HepG2 (cell line): ENCODE measurements around the gene FAM89B. TPM values are rescaled to one million over a fixed set of nuclear protein-coding genes. Genes with fewer than 3 reads are reported as not detected.
A peak's percentile ranks its signal among the peaks of the same experiment; 100 is the strongest.

Experiments
- BRF2 ChIP-seq: sonication (generic); formaldehyde crosslinking; IDR thresholded peaks from 2 replicates; pipeline ENCODE4 v1.8.1; 2022; ENCODE audit warnings: mild to moderate bottlenecking, missing genetic modification reagents
- IRX3 ChIP-seq: sonication (generic); formaldehyde crosslinking; IDR thresholded peaks from 2 replicates; pipeline ENCODE4 v1.8.1; 2023; ENCODE audit warnings: mild to moderate bottlenecking, low read depth, missing genetic modification reagents, borderline replicate concordance
- MATR3 ChIP-seq: sonication (generic); formaldehyde crosslinking; IDR thresholded peaks from 2 replicates; pipeline ENCODE4 v1.4.0; 2020; ENCODE audit warnings: missing genetic modification reagents
- MYNN ChIP-seq: sonication (generic); formaldehyde crosslinking; IDR thresholded peaks from 2 replicates; pipeline ENCODE4 v1.4.0; 2020; ENCODE audit warnings: mild to moderate bottlenecking, low read depth, missing genetic modification reagents
- NCOA1 ChIP-seq: sonication (generic); formaldehyde crosslinking; IDR thresholded peaks from 2 replicates; pipeline ENCODE4 v1.9.0; 2021; ENCODE audit warnings: missing genetic modification reagents
- NFATC3 ChIP-seq: sonication (generic); formaldehyde crosslinking; IDR thresholded peaks from 2 replicates; pipeline ENCODE4 v1.5.1; 2020; ENCODE audit warnings: mild to moderate bottlenecking, missing genetic modification reagents
- NR2F1 ChIP-seq, 2 experiments: fragments of 450-650 bp in 1 of 2; formaldehyde crosslinking in 1 of 2; IDR thresholded peaks; 2 replicates each; pipeline versions ENCODE4 v1.5.0 to v1.6.1; 2016 to 2020; ENCODE audit warnings: mild to moderate bottlenecking in 1 of 2, missing compliant biosample characterization in 1 of 2, missing genetic modification reagents in 1 of 2, moderate library complexity in 1 of 2
- POLR2A ChIP-seq, 2 experiments: IDR thresholded peaks; 2 replicates each; pipeline ENCODE4 v1.6.1; 2011; ENCODE audit warnings: low read depth in 2 of 2, low read length in 2 of 2, mild to moderate bottlenecking in 1 of 2, moderate library complexity in 1 of 2; ENCODE audit not compliant: insufficient read depth in 1 of 2
- SRSF1 ChIP-seq: fragments of 200-400 bp; formaldehyde crosslinking; optimal IDR thresholded peaks from 2 replicates; pipeline ENCODE3; 2017; ENCODE audit warnings: mild to moderate bottlenecking, low read depth, low read length, moderate library complexity
- STAT6 ChIP-seq: sonication (generic); formaldehyde crosslinking; IDR thresholded peaks from 2 replicates; pipeline ENCODE4 v1.4.0; 2020; ENCODE audit warnings: missing genetic modification reagents, mild to moderate bottlenecking, borderline replicate concordance
- TBX2 ChIP-seq: sonication (generic); formaldehyde crosslinking; IDR thresholded peaks from 2 replicates; pipeline ENCODE4 v1.5.0; 2020; ENCODE audit warnings: missing genetic modification reagents, mild to moderate bottlenecking, borderline replicate concordance
- TCF12 ChIP-seq, 2 experiments: fragments of 450-650 bp in 1 of 2; sonication (generic) in 1 of 2; formaldehyde crosslinking in 1 of 2; IDR thresholded peaks; 2 replicates each; pipeline versions ENCODE4 v1.6.1 to v1.8.0; 2017 to 2022; ENCODE audit warnings: antibody characterized with exemption in 1 of 2, mild to moderate bottlenecking in 1 of 2, missing genetic modification reagents in 1 of 2, moderate library complexity in 1 of 2
- THYN1 ChIP-seq: sonication (generic); formaldehyde crosslinking; IDR thresholded peaks from 2 replicates; pipeline ENCODE4 v1.8.1; 2023; ENCODE audit warnings: low read depth, mild to moderate bottlenecking, moderate library complexity, missing genetic modification reagents, borderline replicate concordance
- ZFYVE20 ChIP-seq: sonication (generic); formaldehyde crosslinking; IDR thresholded peaks from 2 replicates; pipeline ENCODE4 v1.8.0; 2023; ENCODE audit warnings: low read depth, mild to moderate bottlenecking, moderate library complexity, missing genetic modification reagents, borderline replicate concordance
- ZNF362 ChIP-seq: sonication (generic); formaldehyde crosslinking; IDR thresholded peaks from 2 replicates; pipeline ENCODE4 v1.4.0; 2020; ENCODE audit warnings: missing genetic modification reagents, mild to moderate bottlenecking, borderline replicate concordance
- ZNF512 ChIP-seq: sonication (generic); formaldehyde crosslinking; IDR thresholded peaks from 2 replicates; pipeline ENCODE4 v1.4.0; 2020; ENCODE audit warnings: mild to moderate bottlenecking, missing genetic modification reagents
- ZNF616 ChIP-seq: sonication (generic); formaldehyde crosslinking; IDR thresholded peaks from 2 replicates; pipeline ENCODE4 v1.5.0; 2020; ENCODE audit warnings: low read depth, mild to moderate bottlenecking, missing genetic modification reagents
- ZNF670 ChIP-seq: sonication (generic); formaldehyde crosslinking; IDR thresholded peaks from 2 replicates; pipeline ENCODE4 v1.8.0; 2022; ENCODE audit warnings: mild to moderate bottlenecking, missing genetic modification reagents, borderline replicate concordance
- ZNF788 ChIP-seq: sonication (generic); formaldehyde crosslinking; IDR thresholded peaks from 2 replicates; pipeline ENCODE4 v1.5.0; 2020; ENCODE audit warnings: mild to moderate bottlenecking, missing genetic modification reagents, borderline replicate concordance
- ZNF790 ChIP-seq: sonication (generic); formaldehyde crosslinking; IDR thresholded peaks from 2 replicates; pipeline ENCODE4 v1.8.0; 2022; ENCODE audit warnings: missing genetic modification reagents, mild to moderate bottlenecking, borderline replicate concordance
- ZSCAN31 ChIP-seq: sonication (generic); formaldehyde crosslinking; IDR thresholded peaks from 2 replicates; pipeline ENCODE4 v1.5.0; 2020; ENCODE audit warnings: low read depth, mild to moderate bottlenecking, missing genetic modification reagents
- polyA plus RNA-seq, 8 experiments: library from polyadenylated mRNA; depleted of rRNA in 3 of 8; stranded (reverse) in 7 of 8; unstranded in 1 of 8; fragments of >200 nt; fragmentation: Illumina TruSeq in 4 of 8; extraction: Trizol in 4 of 8; gene quantifications; 2 replicates each; pipeline versions ENCODE4 v1.2.1 to v1.2.3, GENCODE V29; 2011 to 2016; ENCODE audit warnings: low read depth in 4 of 8, missing spikeins in 1 of 8, mixed read lengths in 1 of 8; ENCODE audit not compliant: insufficient read depth in 1 of 8
- total RNA-seq, 5 experiments: library from RNA; depleted of rRNA; stranded (reverse); fragments of >200 nt; fragmentation: Illumina TruSeq; extraction: Trizol; gene quantifications; 2 replicates each; pipeline ENCODE4 v1.2.3, GENCODE V29; 2016; ENCODE audit warnings: low read depth in 1 of 5

The FAM89B gene
- total and polyA plus RNA-seq, 2 of the 13 experiments (the other 11 are each of a cell fraction or from before 2014, with no cell fraction given): 5.7 to 8.0 TPM

- TF ChIP-seq STAT6 (CRISPR knock-in tag): no peak
- no peak for TF ChIP-seq NFATC3
- TF ChIP-seq SRSF1: no peak
- TF ChIP-seq ZNF362 (CRISPR knock-in tag): no peak
- no peak for TF ChIP-seq NR2F1 (CRISPR knock-in tag; IDR thresholded peaks at IDR 0.05)
- no peak for TF ChIP-seq MYNN (CRISPR knock-in tag)
- no peak for TF ChIP-seq ZNF512 (CRISPR knock-in tag)
- TF ChIP-seq THYN1 (CRISPR knock-in tag): no peak
- no peak for TF ChIP-seq POLR2A (IDR thresholded peaks at IDR 0.05; ENCODE audit: insufficient read depth in 1 of 2, low read depth in 2 of 2, low read length in 2 of 2)
- TF ChIP-seq ZNF790 (CRISPR knock-in tag): no peak
- TF ChIP-seq ZFYVE20: no peak
- TF ChIP-seq MATR3: no peak
- TF ChIP-seq ZNF616: no peak
- no peak for TF ChIP-seq ZNF670 (CRISPR knock-in tag)
- TF ChIP-seq BRF2 (CRISPR knock-in tag): no peak
- TF ChIP-seq NCOA1 (CRISPR knock-in tag): no peak
- 0 out of 2 replicates have a peak, but pooled peaks have one; percentile 39 for TF ChIP-seq ZNF788 (CRISPR knock-in tag)
- peak; percentile 81; the same call in 1 of the 2 replicates for TF ChIP-seq IRX3 (CRISPR knock-in tag)
- no peak for TF ChIP-seq ZSCAN31 (CRISPR knock-in tag)
- no peak for TF ChIP-seq TBX2
- TF ChIP-seq TCF12 (IDR thresholded peaks at IDR 0.05): no peak
- peak; percentile 59; the same call in 1 of the 2 replicates for TF ChIP-seq TCF12 (CRISPR knock-in tag; IDR thresholded peaks at IDR 0.05)
These were observed 43.7 kb downstream of the FAM89B start (continued) for GRCh38 chr11:65615950-65616574.
